Thymus (tissue), 14 donors: Measurements from ENCODE around the gene UBA7. TPM values are rescaled to one million over a fixed set of nuclear protein-coding genes. Genes with fewer than 3 reads are reported as not detected.

Experiments used
- DNase-seq, 9 donors: peaks; one replicate each; pipeline ENCODE4 v3.0.0-alpha.2; 2013; ENCODE audit warnings: low spot score in 9 of 9, low read depth in 6 of 9, missing footprints in 1 of 9
- H3K27ac ChIP-seq, 2 donors: one replicate each; pipeline ENCODE4 v1.5.1; 2013; ENCODE audit warnings: control low read depth in 1 of 2, low read depth in 1 of 2, low read length in 1 of 2, mild to moderate bottlenecking in 1 of 2, moderate library complexity in 1 of 2
- H3K27me3 ChIP-seq, 2 donors: one replicate each; pipeline ENCODE4 v1.5.1; 2013; ENCODE audit warnings: low read length in 1 of 2; ENCODE audit not compliant: control insufficient read depth in 2 of 2, insufficient read depth in 1 of 2
- H3K36me3 ChIP-seq, 2 donors: one replicate each; pipeline ENCODE4 v1.5.1; 2013; ENCODE audit warnings: low read length in 1 of 2, mild to moderate bottlenecking in 1 of 2, moderate library complexity in 1 of 2; ENCODE audit not compliant: control insufficient read depth in 2 of 2, insufficient read depth in 2 of 2
- H3K4me1 ChIP-seq, 2 donors: one replicate each; pipeline ENCODE4 v1.5.1; 2013; ENCODE audit warnings: low read length in 2 of 2; ENCODE audit not compliant: control insufficient read depth in 2 of 2, insufficient read depth in 2 of 2
- H3K4me3 ChIP-seq, 2 donors: one replicate each; pipeline ENCODE4 v1.5.1; 2013; ENCODE audit warnings: low read length in 2 of 2, control low read depth in 1 of 2, mild to moderate bottlenecking in 1 of 2
- H3K9me3 ChIP-seq, 2 donors: one replicate each; pipeline ENCODE4 v1.5.1; 2013; ENCODE audit warnings: low read length in 1 of 2, mild to moderate bottlenecking in 1 of 2; ENCODE audit not compliant: control insufficient read depth in 2 of 2, insufficient read depth in 1 of 2
- WGBS: extraction: QIAGEN DNeasy Blood & Tissue Kit; methylation state at CpG from one replicate; pipeline ENCODE4 v1.1.7; 2013; 5-methylcytosine and 5-hydroxymethylcytosine counted together
- long read RNA-seq, 10 donors: transcript quantifications; one replicate each; lab custom pipeline, GENCODE V29; 2026
- polyA plus RNA-seq: library from polyadenylated mRNA; stranded (reverse); fragments of 200-250 nt; gene quantifications from one replicate; pipeline ENCODE4 v1.2.3, GENCODE V29; 2013
- total RNA-seq: library from RNA; stranded (reverse); fragments of 120-200 nt; gene quantifications from one replicate; pipeline ENCODE4 v1.2.4, GENCODE V29; 2013
- donor health status: healthy.

UBA7 gene
- total RNA-seq = 56.8 TPM
- polyA plus RNA-seq = 85.7 TPM
- long read RNA-seq, donor 1, partial matches to known transcripts = 5 of 5 reads
- long read RNA-seq, donor 1, other reads (novel, unspliced or antisense) = 0 of 5 reads
- long read RNA-seq, donor 2, transcript UBA7-201 (24 exons, 3,299 nt) = major isoform, 8 of 100 reads
- long read RNA-seq, donor 2, partial matches to known transcripts = 89 of 100 reads
- long read RNA-seq, donor 2, other reads (novel, unspliced or antisense) = 0 of 100 reads
- long read RNA-seq, donor 3, partial matches to known transcripts = 49 of 55 reads
- long read RNA-seq, donor 3, other reads (novel, unspliced or antisense) = 0 of 55 reads
- long read RNA-seq, donor 4, partial matches to known transcripts = 15 of 22 reads
- long read RNA-seq, donor 4, other reads (novel, unspliced or antisense) = 0 of 22 reads
- long read RNA-seq, donor 5, partial matches to known transcripts = 49 of 56 reads
- long read RNA-seq, donor 5, other reads (novel, unspliced or antisense) = 0 of 56 reads
- long read RNA-seq, donor 6, partial matches to known transcripts = 25 of 26 reads
- long read RNA-seq, donor 6, other reads (novel, unspliced or antisense) = 0 of 26 reads
- long read RNA-seq, donor 7, partial matches to known transcripts = 0 of 5 reads
- long read RNA-seq, donor 7, other reads (novel, unspliced or antisense) = 0 of 5 reads
- long read RNA-seq, donor 8, partial matches to known transcripts = 6 of 6 reads
- long read RNA-seq, donor 8, other reads (novel, unspliced or antisense) = 0 of 6 reads
- long read RNA-seq, donor 9, partial matches to known transcripts = 0 of 2 reads
- long read RNA-seq, donor 9, other reads (novel, unspliced or antisense) = 0 of 2 reads
- long read RNA-seq, donor 10, partial matches to known transcripts = 0 of 2 reads
- long read RNA-seq, donor 10, other reads (novel, unspliced or antisense) = 0 of 2 reads

- Histone ChIP-seq H3K4me3 (peak within 1 kb of the TSS; percentile 56 to 61), H3K9me3 (no peaks in the 10 kb centered on the region), H3K27ac (peak within 1 kb of the TSS; percentile 76 to 88), H3K36me3 (peaks cover 28 to 30% of the 10 kb centered on the region in 2 donors), H3K4me1 (peaks cover 2 to 30% of the 10 kb centered on the region in 2 donors), H3K27me3 (no peaks in the 10 kb centered on the region)
- DNase-seq = peak in 3 of 9 donors; percentile 44 to 68 (median 45)
- 10% methylated on average over 9 of the region's 9 CpGs for WGBS
These were observed at the start of gene UBA7 for GRCh38 chr3:49813497-49814174. Gene UBA7 (minus strand): TSS chr3:49813953. CDS start chr3:49813787, 166 bp downstream.

GRCh38 chr3:49859576-49860305 is 46.0 kb upstream of the UBA7 start:
- Histone ChIP-seq H3K36me3 (no peaks in the 10 kb centered on the region), H3K4me1 (peaks cover 13 to 20% of the 10 kb centered on the region in 2 donors), H3K4me3 (no peak overlapping the region), H3K27me3 (peaks cover 0 to 17% of the 10 kb centered on the region in 2 donors), H3K9me3 (no peaks in the 10 kb centered on the region), H3K27ac (no peak overlapping the region)
- DNase-seq = no peak
- 94% methylated on average over 12 of the region's 12 CpGs for WGBS

- peak within 1 kb of the TSS; percentile 45 to 62 for H3K27ac ChIP-seq
- 5% methylated on average over 52 of the region's 52 CpGs for WGBS
These were observed 42.6 kb upstream of the UBA7 start, which contains the start of gene TRAIP for GRCh38 chr3:49856181-49857005. Gene TRAIP (minus strand): TSS chr3:49856564. CDS start chr3:49856453, 111 bp downstream.

GRCh38 chr3:49855662-49856061 is 41.9 kb upstream of the UBA7 start:
- Histone ChIP-seq H3K27ac (no peak overlapping the region), H3K9me3 (no peaks in the 10 kb centered on the region), H3K36me3 (no peaks in the 10 kb centered on the region), H3K27me3 (no peaks in the 10 kb centered on the region), H3K4me3 (peak overlapping the region; percentile 60 to 72), H3K4me1 (peaks cover 13 to 20% of the 10 kb centered on the region in 2 donors)
- DNase-seq = no peak
- WGBS = 78% methylated on average over 5 of the region's 5 CpGs

More at GRCh38 chr3:49856181-49857005, 42.6 kb upstream of the UBA7 start, which contains the start of gene TRAIP:
- Histone ChIP-seq H3K4me1 (peaks cover 13 to 20% of the 10 kb centered on the region in 2 donors), H3K27me3 (no peaks in the 10 kb centered on the region), H3K36me3 (no peaks in the 10 kb centered on the region), H3K4me3 (peak within 1 kb of the TSS; percentile 60 to 72), H3K9me3 (no peaks in the 10 kb centered on the region)
- DNase-seq = peak; percentile 88 to 98 (median 93)

- 85% methylated on average over 3 of the region's 3 CpGs for WGBS
- peaks cover 24 to 38% of the 10 kb centered on the region in 2 donors for H3K36me3 ChIP-seq
- H3K4me3 ChIP-seq = no peak overlapping the region
- no peaks in the 10 kb centered on the region for H3K4me1 ChIP-seq
- H3K27ac ChIP-seq = no peak overlapping the region
- H3K9me3 ChIP-seq = no peaks in the 10 kb centered on the region
- no peaks in the 10 kb centered on the region for H3K27me3 ChIP-seq
- no peak for DNase-seq
These were observed 31.9 kb upstream of the UBA7 start for GRCh38 chr3:49845694-49846093.

GRCh38 chr3:49844464-49845183 is 30.9 kb upstream of the UBA7 start:
- H3K9me3 ChIP-seq = no peaks in the 10 kb centered on the region
- no peak overlapping the region for H3K27ac ChIP-seq
- DNase-seq = no peak
- no peak overlapping the region for H3K4me3 ChIP-seq
- H3K4me1 ChIP-seq = no peaks in the 10 kb centered on the region
- peaks cover 26 to 44% of the 10 kb centered on the region in 2 donors for H3K36me3 ChIP-seq
- WGBS = 84% methylated on average over 5 of the region's 5 CpGs
- H3K27me3 ChIP-seq = no peaks in the 10 kb centered on the region

- DNase-seq = no peak
- Histone ChIP-seq H3K4me3 (no peak overlapping the region), H3K27me3 (no peaks in the 10 kb centered on the region), H3K36me3 (peaks cover 26 to 49% of the 10 kb centered on the region in 2 donors), H3K9me3 (no peaks in the 10 kb centered on the region), H3K27ac (no peak overlapping the region), H3K4me1 (no peaks in the 10 kb centered on the region)
- 98% methylated on average over 3 of the region's 3 CpGs for WGBS
These were observed 29.2 kb upstream of the UBA7 start for GRCh38 chr3:49842843-49843517.
